Raji (cell line): ENCODE data around the gene NDUFB5.

Experiments
- POLR2A ChIP-seq: IDR thresholded peaks from 2 replicates; pipeline ENCODE4 v1.6.1; 2011; ENCODE audit warnings: low read depth, low read length, control low read depth; ENCODE audit not compliant: insufficient read depth

The NDUFB5 gene

DNA sequence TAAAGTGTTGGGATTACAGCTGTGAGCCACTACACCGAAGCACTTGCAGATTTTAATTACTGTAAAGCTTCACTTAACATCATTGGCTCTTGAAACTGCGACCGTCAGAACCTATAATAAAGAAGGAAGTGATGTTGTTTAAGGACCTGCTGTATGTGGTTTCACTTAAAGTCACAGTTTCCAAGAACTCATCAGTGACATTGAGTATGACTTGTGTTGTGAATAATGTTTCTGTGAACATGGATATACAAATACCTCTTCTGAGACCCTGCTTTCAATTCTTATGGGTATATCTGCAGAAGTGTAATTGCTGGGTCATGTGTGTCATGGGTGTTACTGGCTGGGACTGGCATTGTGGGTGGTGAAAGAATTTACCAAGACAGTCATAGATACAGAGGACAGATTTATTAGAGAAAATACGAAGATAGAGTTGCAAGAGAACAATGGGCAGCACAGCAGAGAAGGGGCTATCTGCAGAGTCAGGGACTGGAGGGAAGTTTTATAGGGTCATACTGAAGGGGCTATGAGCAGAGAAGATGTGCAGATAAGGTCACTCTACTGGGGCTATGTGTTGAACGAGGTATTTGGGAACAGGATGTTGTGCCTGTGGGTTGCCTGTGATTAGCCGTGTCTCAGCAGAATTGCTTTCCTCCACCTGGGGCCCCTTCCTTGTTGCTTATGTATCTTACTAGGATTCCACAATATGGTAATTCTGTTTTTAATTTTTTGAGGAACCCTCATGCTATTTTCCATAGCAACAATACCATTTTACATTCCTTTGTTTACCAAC lies 4.5 kb downstream of the NDUFB5 start:
- no peak for TF ChIP-seq POLR2A

GRCh38 chr3:179610066-179610465 lies 5.5 kb downstream of the NDUFB5 start:
- no peak for TF ChIP-seq POLR2A

GRCh38 chr3:179613807-179614206 lies 9.2 kb downstream of the NDUFB5 start:
- no peak for TF ChIP-seq POLR2A

GRCh38 chr3:179615458-179616173 lies 11.0 kb downstream of the NDUFB5 start:
- TF ChIP-seq POLR2A: no peak

GRCh38 chr3:179622023-179622422 lies 17.4 kb downstream of the NDUFB5 start:
- TF ChIP-seq POLR2A: no peak

DNA sequence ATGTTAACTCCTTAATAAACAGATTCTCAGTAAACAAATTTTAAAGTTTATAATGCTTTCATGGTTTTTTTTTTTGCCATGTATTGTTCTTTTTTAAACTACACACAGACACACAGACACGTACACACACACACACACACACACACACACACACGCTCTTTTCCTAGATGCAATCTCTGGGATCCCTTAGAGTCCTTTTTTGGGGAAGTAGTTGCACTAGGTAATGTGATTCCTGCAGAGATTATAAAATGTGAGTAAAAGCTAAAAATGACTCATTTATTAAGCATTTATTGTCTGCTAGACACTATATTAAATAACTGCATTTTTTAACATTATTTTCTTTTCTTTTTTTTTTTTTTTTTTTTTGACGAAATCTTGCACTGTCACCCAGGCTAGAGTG lies 19.9 kb downstream of the NDUFB5 start:
- no peak for TF ChIP-seq POLR2A

DNA sequence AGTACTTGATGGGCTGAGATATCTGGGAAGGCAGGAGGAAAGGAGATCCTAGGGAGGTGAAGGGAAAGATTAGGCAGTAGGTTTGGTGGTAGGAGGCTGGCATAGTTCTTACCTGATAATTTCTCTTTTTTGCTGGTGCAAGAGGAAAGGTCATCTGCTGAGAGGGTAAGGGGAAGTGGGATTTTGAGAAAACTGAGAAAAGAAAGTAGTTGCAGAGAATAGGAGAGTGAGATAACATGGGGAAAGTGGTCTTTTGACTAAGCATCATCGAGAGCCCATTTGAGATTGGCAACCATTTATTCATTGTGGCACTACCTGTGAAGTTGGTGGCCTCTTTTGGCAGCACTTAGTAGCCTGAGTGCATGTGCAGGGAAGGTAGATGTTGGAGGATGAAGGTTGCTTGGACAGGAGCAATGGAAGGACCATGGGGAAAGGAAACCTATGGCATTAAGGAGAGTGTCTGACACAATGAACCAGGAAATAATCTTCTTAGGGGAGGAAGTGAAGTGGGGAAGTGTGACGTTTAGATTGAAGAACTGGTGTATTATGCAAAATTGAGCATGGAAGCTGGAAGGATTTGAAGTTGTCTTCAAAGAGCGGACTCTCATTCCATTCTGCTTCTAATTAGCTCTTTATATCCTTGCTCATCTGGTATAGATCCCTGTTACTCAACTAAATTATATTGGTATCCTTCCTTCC lies 26.3 kb downstream of the NDUFB5 start:
- TF ChIP-seq POLR2A: no peak

DNA sequence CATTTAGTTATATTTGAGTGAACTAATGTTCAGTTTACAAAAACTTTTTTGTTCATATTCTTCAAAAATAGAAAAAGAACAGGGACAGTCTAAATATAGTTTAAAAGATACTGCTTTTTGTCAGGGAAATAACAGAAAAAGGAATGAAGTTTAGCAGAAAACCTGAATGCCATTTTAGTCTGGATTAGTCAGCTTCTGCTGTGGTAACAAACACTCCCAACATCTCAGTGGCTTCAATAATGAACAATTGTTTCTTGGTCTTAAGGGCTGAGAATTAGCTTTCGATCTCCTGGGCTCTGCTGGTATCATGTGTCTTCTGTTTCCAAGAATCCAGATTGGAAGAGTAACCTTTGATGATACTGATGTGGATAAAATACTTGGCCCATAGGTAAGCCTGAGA lies 35.9 kb downstream of the NDUFB5 start:
- TF ChIP-seq POLR2A: no peak

- TF ChIP-seq POLR2A: no peak
Measured at GRCh38 chr3:179642871-179643270, 38.3 kb downstream of the NDUFB5 start.

GRCh38 chr3:179646177-179646576 lies 41.6 kb downstream of the NDUFB5 start:
- TF ChIP-seq POLR2A: no peak

DNA sequence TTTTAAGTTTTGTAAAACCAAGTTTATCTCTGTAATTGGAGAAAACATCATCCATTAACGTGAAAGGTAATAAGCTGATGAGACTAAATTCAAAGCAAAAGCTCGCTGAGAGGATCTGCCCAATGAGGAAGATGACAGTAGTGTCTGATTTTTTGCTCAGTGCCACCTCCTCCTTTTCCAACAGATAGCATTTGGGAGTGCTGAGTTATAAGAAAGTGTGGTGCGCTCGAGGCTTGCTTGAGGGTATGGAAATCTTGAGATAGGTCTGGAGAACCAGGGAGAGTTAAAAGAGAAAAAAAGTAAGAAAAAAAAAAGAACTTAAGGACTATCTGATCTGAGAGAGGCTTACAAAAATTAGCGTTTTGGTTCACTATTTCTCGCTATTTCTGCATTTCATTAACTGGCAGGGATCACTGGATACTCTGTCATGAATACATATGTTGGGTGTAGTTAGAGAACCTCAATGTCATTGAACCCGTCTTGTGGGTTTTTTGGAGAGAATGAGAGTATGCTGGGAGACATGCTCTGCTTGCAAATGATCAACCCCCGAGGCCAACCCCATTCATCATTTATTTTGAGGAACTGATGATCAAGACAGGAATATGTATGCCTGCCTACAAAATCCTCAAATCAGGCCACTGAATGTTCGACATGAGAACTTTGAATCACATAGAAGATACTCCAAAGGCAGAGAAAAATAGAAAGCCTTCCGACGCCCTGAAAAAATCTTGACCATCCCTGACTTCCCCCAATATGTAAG lies 47.3 kb downstream of the NDUFB5 start:
- TF ChIP-seq POLR2A: no peak

- TF ChIP-seq POLR2A: peak; percentile 58; the same call in 1 of the 2 replicates
Measured at GRCh38 chr3:179652447-179653095, 48.0 kb downstream of the NDUFB5 start, which contains the start of gene USP13. Gene USP13, plus strand, starts transcription at chr3:179653040. Its CDS starts 186 bp downstream, at chr3:179653226.

GRCh38 chr3:179653096-179653797 lies 48.7 kb downstream of the NDUFB5 start:
- TF ChIP-seq POLR2A: peak; percentile 26; the same call in 1 of the 2 replicates

DNA sequence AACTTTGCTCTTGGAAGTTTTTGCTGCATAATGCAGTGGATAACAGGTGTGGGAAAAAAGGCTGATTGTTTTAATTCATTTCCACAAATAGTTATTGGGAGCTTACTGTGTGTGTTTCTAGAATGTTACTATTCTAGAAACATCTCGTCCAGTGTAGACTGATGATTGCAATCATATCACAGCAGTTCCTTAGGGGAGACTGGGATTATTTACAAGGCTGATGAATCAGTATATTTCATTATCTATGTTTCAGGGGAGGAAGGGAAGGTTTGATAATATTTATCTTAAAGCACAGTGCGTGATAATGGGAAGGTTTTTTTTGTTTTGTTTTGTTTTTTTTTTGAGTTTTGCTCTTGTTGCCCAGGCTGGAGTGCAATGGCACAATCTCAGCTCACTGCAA lies 50.6 kb downstream of the NDUFB5 start:
- TF ChIP-seq POLR2A: no peak

- no peak for TF ChIP-seq POLR2A
Measured at GRCh38 chr3:179658606-179659005, 54.0 kb downstream of the NDUFB5 start.
